Smooth muscle cell (in vitro differentiated cells): ENCODE data around the gene CDYL2. TPM values are rescaled to one million over a fixed set of nuclear protein-coding genes. Genes with fewer than 3 reads are reported as not detected.

Experiments used
- DNase-seq: peaks from one replicate; lab custom pipeline; 2025; ENCODE audit not compliant: unreplicated experiment; lab: John Stamatoyannopoulos, UW
- H2AFZ ChIP-seq: fragments of 200-600 bp; sonication (generic); 2 replicates; pipeline ENCODE4 v1.6.0; 2016; ENCODE audit warnings: antibody characterized with exemption, low read depth, mild to moderate bottlenecking
- H3F3A ChIP-seq: fragments of 200-600 bp; sonication (generic); 2 replicates; pipeline ENCODE4 v1.6.0; 2017; ENCODE audit warnings: antibody characterized with exemption, low read depth
- H3K27ac ChIP-seq: fragments of 200-600 bp; sonication (generic); 2 replicates; pipeline ENCODE4 v1.5.1; 2016; ENCODE audit warnings: low read depth, mild to moderate bottlenecking
- H3K27me3 ChIP-seq: fragments of 200-600 bp; sonication (generic); 2 replicates; pipeline ENCODE4 v1.6.1; 2016; ENCODE audit warnings: low read depth, mild to moderate bottlenecking
- H3K36me3 ChIP-seq: fragments of 200-600 bp; sonication (generic); 2 replicates; pipeline ENCODE4 v1.5.1; 2016; ENCODE audit warnings: low read depth
- H3K4me1 ChIP-seq: fragments of 200-600 bp; sonication (generic); 2 replicates; pipeline ENCODE4 v1.5.1; 2016; ENCODE audit warnings: low read depth
- H3K4me2 ChIP-seq: fragments of 200-600 bp; sonication (generic); 2 replicates; pipeline ENCODE4 v1.6.0; 2016; ENCODE audit warnings: mild to moderate bottlenecking
- H3K4me3 ChIP-seq: fragments of 200-600 bp; sonication (generic); 2 replicates; pipeline ENCODE4 v1.5.1; 2016; ENCODE audit warnings: mild to moderate bottlenecking
- H3K79me2 ChIP-seq: fragments of 200-600 bp; sonication (generic); 2 replicates; pipeline ENCODE4 v1.6.0; 2016; ENCODE audit warnings: low read depth, mild to moderate bottlenecking
- H3K9ac ChIP-seq: fragments of 200-600 bp; sonication (generic); 2 replicates; pipeline ENCODE4 v1.6.0; 2016; ENCODE audit warnings: low read depth
- H3K9me3 ChIP-seq: fragments of 200-600 bp; sonication (generic); replicated peaks from 2 replicates; pipeline ENCODE4 v1.5.1; 2016; ENCODE audit warnings: low read depth
- H4K20me1 ChIP-seq: fragments of 200-600 bp; sonication (generic); 2 replicates; pipeline ENCODE4 v1.6.0; 2016; ENCODE audit warnings: low read depth
- CTCF ChIP-seq: fragments of 200-600 bp; sonication (generic); IDR thresholded peaks from 2 replicates; pipeline ENCODE4 v1.5.1; 2017; ENCODE audit warnings: borderline replicate concordance, mild to moderate bottlenecking, antibody characterized with exemption; ENCODE audit not compliant: insufficient read depth, poor library complexity, severe bottlenecking
- WGBS: methylation state at CpG from one replicate; pipeline ENCODE4 v1.1.7; 2016; ENCODE audit warnings: low lambda C conversion rate; 5-methylcytosine and 5-hydroxymethylcytosine counted together
- polyA plus RNA-seq: library from polyadenylated mRNA; unstranded; fragments of >200 nt; fragmentation: Nextera tagmentation; extraction: Ambion mirVana; gene quantifications from 2 replicates; pipeline ENCODE4 v1.2.1, GENCODE V29; 2016
- total RNA-seq: library from RNA; depleted of rRNA; stranded (reverse); fragments of >200 nt; gene quantifications from 2 replicates; pipeline ENCODE4 v1.2.3, GENCODE V29; 2014

Gene CDYL2
- total and polyA plus RNA-seq, 2 experiments from 2014 or later = 2.0 to 2.9 TPM

GRCh38 chr16:80596507-80597207, 207.7 kb downstream of the CDYL2 start:
- WGBS = 88% methylated on average over 7 of the region's 7 CpGs

DNA sequence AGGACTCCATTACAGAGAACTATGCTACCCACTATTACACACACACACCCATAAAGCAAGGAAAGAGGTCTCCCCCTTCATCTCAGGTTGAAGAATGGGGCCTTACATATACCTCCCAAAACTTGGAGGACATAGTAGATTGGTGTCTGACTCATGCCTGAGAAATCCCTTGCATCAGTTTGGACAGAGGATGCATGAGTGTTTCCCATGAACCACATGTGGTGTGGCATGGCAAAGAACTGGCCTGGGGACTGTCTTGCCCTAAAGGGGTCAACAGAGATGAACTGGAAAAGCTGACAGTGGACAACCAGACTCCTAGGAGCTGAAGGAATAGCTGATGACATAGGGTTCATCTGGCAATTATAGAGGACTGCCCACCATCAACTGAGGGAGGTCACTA, 209.6 kb downstream of the CDYL2 start:
- TF ChIP-seq CTCF = no peak
- Histone ChIP-seq H3K79me2 (no peaks in the 10 kb centered on the region), H3K9ac (no peak overlapping the region), H3K36me3 (no peaks in the 10 kb centered on the region), H2AFZ (no peak overlapping the region), H3K27me3 (no peaks in the 10 kb centered on the region), H3K4me3 (no peak overlapping the region), H3F3A (no peaks in the 10 kb centered on the region), H3K9me3 (no peaks in the 10 kb centered on the region), H4K20me1 (no peaks in the 10 kb centered on the region), H3K4me1 (no peaks in the 10 kb centered on the region), H3K27ac (no peak overlapping the region), H3K4me2 (no peak overlapping the region)
- no peak for DNase-seq

More at GRCh38 chr16:80596507-80597207, 207.7 kb downstream of the CDYL2 start:
- Histone ChIP-seq H3K36me3 (no peaks in the 10 kb centered on the region), H3K27ac (no peak overlapping the region), H3K27me3 (no peaks in the 10 kb centered on the region), H3K79me2 (no peaks in the 10 kb centered on the region), H3K4me3 (no peak overlapping the region), H4K20me1 (no peaks in the 10 kb centered on the region), H2AFZ (no peak overlapping the region), H3K9ac (no peak overlapping the region), H3K4me1 (no peaks in the 10 kb centered on the region), H3K9me3 (no peaks in the 10 kb centered on the region), H3F3A (no peaks in the 10 kb centered on the region), H3K4me2 (no peak overlapping the region)
- no peak for TF ChIP-seq CTCF
- DNase-seq = no peak

DNA sequence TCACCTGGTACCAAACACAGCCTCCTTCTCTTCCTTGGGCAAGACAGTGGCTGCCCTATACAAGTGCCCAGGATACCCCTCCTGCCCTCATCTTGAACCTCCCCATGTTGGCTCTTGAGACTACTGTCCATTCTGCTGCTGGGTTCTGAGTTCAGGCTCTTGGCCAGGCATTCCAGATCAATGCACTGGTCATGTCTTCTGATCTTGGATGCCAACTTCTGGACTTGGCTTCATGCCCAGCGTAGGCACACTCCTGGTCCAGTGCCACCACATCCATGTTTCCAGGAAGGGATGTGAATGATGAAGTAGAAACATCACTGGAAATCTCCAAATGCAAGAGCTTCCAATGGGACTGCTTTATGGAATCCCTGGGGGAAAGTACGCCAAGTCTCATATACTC, 212.1 kb downstream of the CDYL2 start:
- H3K4me1 ChIP-seq = no peaks in the 10 kb centered on the region
- H3K36me3 ChIP-seq = no peaks in the 10 kb centered on the region
- no peak for TF ChIP-seq CTCF
- no peak overlapping the region for H3K27ac ChIP-seq
- H2AFZ ChIP-seq = no peak overlapping the region
- H3K4me3 ChIP-seq = no peak overlapping the region
- no peak overlapping the region for H3K9ac ChIP-seq
- H3K27me3 ChIP-seq = no peaks in the 10 kb centered on the region
- 86% methylated on average over 2 of the region's 2 CpGs for WGBS
- no peaks in the 10 kb centered on the region for H3K9me3 ChIP-seq
- no peaks in the 10 kb centered on the region for H3F3A ChIP-seq
- no peaks in the 10 kb centered on the region for H4K20me1 ChIP-seq
- DNase-seq = no peak
- no peaks in the 10 kb centered on the region for H3K79me2 ChIP-seq
- H3K4me2 ChIP-seq = no peak overlapping the region
